ENCODE data around the gene NPAS3.

- TF ChIP-seq POLR2A (IDR thresholded peaks at IDR 0.05): no peak
- TF ChIP-seq, protein P1, sequence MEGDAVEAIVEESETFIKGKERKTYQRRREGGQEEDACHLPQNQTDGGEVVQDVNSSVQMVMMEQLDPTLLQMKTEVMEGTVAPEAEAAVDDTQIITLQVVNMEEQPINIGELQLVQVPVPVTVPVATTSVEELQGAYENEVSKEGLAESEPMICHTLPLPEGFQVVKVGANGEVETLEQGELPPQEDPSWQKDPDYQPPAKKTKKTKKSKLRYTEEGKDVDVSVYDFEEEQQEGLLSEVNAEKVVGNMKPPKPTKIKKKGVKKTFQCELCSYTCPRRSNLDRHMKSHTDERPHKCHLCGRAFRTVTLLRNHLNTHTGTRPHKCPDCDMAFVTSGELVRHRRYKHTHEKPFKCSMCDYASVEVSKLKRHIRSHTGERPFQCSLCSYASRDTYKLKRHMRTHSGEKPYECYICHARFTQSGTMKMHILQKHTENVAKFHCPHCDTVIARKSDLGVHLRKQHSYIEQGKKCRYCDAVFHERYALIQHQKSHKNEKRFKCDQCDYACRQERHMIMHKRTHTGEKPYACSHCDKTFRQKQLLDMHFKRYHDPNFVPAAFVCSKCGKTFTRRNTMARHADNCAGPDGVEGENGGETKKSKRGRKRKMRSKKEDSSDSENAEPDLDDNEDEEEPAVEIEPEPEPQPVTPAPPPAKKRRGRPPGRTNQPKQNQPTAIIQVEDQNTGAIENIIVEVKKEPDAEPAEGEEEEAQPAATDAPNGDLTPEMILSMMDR (IDR thresholded peaks at IDR 0.05): no peak
Measured at GRCh38 chr14:33343016-33343415, 404.3 kb downstream of the NPAS3 start.

Data from uterus (tissue), 2 donors.